CD4-positive, alpha-beta T cell treated with Interleukin-6 at 100 ng/mL for 8 hours (primary cell): ENCODE results near the gene CXCL3.
"Not testable (repeated sequence)": the region's sequence is repeated elsewhere in the genome, so short reads cannot be mapped to it uniquely, and the experiment has no call there.

Experiments
- DNase-seq: peaks from one replicate; pipeline ENCODE4 v3.0.0-alpha.2; 2020; ENCODE audit warnings: mixed read lengths, low spot score

CXCL3 gene

DNA sequence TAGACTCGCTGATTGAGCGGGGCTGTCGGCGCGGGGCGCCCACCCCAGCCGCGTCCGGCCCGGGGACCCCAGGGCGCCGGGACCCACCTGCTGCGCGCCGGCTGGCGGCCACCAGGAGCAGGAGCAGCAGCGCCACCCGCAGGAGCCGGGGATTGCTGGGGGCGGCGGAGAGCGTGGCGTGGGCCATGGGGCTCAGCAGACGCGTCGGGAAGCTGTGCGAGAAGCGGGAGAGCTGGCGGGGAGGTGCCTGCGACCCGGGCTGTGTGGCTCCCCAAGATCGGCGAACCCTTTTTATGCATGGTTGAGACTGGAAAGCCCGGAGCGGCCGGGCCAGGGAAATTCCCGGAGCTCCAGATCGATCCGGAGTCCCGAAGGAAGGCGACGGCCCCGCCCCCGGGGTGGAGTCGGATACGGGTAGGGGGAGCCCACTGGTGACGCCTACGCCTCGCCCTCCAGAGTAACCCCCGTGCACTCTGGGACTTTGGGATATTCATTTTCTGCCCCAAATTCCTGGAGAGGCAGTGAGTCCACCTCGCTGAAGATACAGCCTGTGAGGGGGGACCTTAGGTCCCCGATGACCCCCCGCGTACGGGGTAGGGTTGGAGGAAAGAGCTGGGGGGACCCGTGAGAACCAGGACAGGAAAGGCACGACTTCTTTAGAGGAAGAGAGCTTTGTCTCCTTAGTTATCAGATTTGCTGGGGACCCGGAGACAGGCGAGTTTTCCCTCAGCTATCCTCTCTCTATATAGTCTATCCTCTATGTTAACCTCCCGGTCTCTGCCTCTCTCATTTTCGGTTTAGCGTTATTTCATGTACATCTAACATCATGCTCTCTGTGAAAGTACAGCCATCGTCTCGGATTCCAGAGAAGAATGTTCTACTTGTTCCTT is at the start of gene CXCL3:
Gene CXCL3 (minus strand): TSS at position 265 of the 890 bp plus-strand sequence. CDS start 78 bp downstream, at position 187.
- peak; percentile 6 for DNase-seq

DNA sequence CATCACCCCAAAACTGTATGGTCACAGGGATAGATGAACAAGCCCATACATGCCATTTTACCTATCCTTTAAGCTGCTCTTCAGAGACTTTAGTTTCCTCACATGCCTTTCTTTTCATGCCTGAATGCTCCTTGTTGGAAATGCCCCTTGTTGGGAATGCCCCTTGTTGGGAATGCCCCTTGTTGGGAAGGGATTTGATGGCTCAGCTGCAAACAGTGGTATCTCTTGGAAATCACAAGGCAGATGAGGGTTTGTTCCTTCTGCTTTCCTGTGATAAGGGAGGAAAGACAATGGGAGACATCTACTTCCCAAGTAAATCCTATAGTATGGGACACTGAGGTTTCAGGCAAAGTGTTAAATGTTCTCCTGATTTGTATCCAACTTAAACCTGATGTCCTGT is 49.0 kb upstream of the CXCL3 start:
- DNase-seq: no peak

- no peak for DNase-seq
Measured at GRCh38 chr4:74085669-74086068, 47.2 kb upstream of the CXCL3 start.

DNA sequence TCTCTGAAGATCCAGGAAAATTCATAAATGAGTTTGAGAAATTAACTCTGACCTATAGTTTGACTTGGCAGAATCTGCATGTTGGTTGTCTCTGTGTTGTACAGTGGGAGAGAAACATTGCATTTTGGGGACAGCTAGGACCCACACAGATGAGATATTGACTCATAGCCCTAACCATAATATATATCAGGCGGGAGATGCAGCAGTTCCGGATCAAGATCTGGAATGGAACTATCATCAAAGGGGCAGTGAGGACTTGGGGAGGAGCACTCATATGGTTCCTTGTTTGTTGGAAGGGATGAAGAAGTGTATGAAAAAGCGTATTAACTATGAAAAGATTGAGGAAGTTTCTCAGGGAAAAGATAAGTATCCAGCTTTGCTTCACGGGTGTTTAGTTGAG is 46.5 kb upstream of the CXCL3 start:
- DNase-seq: no peak

DNA sequence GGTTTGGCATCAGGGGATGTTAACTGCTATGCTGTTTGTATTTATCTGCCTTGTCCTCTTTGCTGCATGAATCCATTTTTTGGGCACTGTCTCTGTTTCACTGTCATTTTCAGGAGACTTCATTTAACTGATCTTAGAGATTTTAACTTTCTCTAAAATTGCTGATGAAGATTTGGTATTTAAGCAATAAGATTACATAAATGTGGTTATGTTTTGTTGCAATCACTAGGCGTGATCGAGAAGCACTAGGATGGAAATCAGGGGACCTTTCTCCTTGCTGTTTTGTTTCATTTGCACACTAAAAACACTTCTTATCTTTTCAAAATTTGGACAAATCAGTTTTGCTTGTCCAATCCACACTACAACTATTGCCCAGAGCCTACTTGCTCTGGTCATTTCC is 45.1 kb upstream of the CXCL3 start:
- no peak for DNase-seq

DNA sequence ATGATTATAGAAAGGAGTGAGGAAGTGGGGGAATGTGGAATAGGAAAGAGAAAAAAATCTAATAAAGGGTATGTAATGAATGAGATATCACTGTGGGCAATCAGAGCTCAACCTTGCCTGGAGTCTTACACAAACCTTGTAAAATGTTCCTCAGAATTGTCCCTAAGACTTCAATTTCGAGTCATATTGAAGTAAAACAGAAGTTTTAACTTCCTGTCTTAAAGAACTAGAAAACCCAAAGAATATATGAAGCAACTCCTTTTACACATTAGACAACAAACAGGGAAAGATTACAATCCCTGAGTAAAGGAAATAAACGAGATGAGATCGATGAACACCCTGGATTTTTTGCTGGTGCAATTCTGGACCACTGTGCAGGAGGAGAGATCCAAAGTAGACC is 42.5 kb upstream of the CXCL3 start:
- no peak for DNase-seq

DNA sequence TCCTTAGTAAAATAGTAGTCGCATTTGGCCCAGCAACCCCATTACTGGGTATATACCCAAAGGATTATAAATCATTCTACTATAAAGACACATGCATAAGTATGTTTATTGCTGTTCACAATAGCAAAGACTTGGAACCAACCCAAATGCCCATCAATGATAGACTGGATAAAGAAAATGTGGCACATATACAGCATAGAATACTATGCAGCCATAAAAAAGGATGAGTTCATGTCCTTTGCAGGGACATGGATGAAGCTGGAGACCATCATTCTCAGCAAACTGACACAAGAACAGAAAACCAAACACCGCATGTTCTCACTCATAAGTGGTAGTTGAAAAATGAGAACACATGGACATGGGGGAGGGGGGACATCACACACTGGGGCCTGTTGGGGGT is 41.9 kb upstream of the CXCL3 start:
- not testable (repeated sequence) for DNase-seq

- DNase-seq: not testable (repeated sequence)
Measured at GRCh38 chr4:74079024-74079423, 40.5 kb upstream of the CXCL3 start.

GRCh38 chr4:74073358-74073757 is 34.9 kb upstream of the CXCL3 start:
- DNase-seq: no peak

GRCh38 chr4:74072739-74073138 is 34.2 kb upstream of the CXCL3 start:
- no peak for DNase-seq

DNA sequence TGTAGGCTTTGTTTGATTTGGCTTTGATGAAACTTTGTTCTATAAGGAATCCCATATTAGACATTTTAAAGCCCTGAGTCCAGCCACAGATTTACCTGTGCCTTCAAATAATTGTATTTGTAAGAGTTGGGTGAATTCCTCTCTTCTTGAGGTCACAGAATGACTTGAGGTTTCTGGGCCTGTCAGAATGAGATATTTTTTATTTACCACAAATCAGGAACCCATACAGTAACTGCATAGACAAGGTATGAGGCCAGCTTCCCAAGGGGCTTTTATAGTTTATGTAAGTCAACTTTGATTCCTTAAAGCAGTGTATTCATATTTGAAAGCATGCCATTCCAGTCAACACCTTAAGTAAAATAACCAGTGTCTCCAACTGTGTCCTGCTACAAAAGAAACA is 29.1 kb upstream of the CXCL3 start:
- no peak for DNase-seq

GRCh38 chr4:74066232-74066631 is 27.7 kb upstream of the CXCL3 start:
- no peak for DNase-seq

DNA sequence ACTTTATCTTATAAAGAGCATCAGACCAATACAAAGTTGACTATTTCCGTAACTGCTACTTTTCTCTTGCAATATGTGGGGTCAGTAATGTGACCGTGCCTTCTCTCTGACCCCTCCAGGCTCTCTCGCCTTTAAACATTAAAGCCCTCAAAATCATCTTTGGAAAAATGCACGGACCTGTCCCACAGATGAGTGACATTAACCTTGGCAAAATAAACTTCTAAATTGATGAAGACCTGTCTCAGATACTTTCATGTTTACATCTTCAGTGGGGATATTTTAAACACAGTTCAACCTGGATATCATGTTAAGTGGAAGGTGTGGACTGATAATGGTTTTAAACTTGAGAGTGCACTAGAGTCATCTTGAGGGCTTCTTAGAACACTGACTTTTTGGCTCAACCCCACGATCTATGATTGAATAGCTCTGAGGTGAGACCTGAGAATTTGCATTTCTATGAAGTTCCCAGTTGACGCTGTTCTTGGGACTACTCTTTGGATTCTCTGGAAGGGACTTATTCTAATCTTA is 26.7 kb upstream of the CXCL3 start:
- no peak for DNase-seq

- no peak for DNase-seq
Measured at GRCh38 chr4:74063859-74064258, 25.4 kb upstream of the CXCL3 start.

- DNase-seq: no peak
Measured at GRCh38 chr4:74062953-74063352, 24.5 kb upstream of the CXCL3 start.

DNA sequence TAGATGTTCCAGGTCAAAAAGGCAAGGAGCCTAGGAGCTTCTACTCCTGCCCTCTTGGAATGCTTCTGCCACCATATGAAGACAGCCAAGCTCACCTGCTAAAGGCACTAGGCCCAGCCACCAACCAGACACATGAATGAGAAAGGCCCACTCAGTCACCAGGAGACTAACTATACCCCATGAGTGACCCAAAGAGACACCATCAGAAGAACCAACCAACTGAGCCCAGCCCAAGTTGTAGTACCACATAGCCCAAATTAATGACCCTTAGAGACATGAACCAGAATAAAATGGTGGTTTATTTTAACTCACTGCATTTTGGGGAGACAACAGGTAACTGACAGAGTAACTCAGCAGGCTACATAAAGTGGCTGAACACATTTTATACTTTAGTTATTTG is 22.9 kb upstream of the CXCL3 start:
- DNase-seq: no peak

DNA sequence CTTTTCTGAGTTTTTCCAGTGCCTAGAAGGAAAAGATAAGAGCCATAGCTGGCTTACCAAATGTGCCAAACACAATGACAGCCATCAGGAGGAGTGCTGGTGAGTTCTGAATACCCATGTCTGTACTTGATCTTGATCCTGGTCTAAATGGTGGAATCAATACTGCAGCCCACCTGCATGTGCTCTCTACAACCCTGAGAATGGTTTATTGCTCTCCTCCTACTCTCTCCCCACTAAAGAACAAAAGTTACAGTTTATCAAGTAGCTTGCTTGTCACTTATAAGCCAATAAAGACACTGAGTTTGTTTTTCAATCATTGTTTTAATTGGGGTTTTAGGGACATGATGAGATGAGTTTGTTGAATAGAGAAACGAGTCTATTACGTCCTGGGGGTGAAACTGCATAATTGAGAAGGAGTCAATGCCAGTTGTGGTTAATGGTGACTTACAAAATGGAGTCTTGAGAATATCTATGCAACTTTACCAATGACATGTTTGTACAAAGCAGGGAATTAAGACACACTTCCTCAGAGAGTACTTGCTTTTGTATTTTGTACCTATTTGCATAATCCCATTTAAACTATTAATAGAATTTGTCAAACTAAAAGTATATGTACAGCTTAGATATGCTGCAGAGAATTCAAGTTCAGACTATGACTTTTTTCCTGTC is 20.8 kb upstream of the CXCL3 start:
- no peak for DNase-seq

- no peak for DNase-seq
Measured at GRCh38 chr4:74058048-74058651, 19.7 kb upstream of the CXCL3 start.

DNA sequence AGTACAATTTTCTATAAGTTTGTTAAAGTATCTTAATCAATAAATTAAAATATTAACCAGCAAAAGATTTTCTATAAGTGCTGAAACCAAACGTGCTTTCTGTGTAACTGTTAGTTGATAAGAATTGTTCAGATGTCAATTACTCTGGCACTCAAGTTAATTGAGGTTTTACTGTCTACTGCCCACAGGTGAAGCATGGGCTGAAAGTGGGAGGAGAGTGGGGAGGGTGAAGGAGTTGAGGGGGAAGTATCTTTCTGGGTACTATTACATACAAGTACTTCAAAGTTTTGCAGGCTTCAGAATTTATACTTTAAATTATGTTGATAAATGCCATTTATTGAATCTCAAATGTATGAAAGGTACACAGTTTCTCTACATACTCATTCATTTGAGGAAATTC is 19.1 kb upstream of the CXCL3 start:
- DNase-seq: no peak

DNA sequence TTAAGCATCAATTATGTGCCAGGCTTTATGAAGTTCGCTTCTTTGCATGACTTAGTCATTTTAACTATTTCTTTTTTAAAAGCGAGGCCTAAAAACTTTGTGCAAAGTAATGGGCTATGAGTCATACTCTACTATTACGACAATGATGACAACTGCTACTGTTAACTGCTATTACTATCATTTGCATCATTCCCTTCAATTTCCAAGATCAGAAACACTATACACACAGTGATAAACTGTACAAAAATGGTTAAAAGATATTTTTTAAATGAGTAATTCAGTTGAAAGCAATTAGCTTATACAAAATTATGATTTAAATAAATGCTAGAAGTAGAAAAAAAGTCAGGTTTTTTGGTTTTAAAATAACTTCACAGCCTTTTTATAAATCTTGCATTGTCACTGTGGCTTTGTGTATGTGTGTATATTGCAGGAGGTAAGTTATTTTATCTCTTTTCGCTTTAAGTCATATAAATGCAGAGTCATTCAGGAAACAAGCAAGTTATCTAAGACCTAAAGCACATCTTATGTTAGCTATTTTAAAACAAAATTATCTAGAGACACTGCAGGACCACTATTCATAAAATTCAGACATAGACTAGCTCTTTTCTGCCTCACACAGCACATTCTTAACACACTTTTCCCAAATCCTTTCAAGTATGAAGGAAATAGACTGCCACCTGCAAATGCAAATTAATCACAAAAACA is 18.5 kb upstream of the CXCL3 start:
- DNase-seq: no peak

- DNase-seq: no peak
Measured at GRCh38 chr4:74056114-74056857, 17.8 kb upstream of the CXCL3 start.
